A549 (cell line): ENCODE measurements around the gene EDARADD.

Source experiments
- POLR2A ChIP-seq: IDR thresholded peaks from 2 replicates; pipeline ENCODE4 v1.6.1; 2012; ENCODE audit warnings: mild to moderate bottlenecking, low read length
- ZFP36 ChIP-seq: fragments of 450-650 bp; IDR thresholded peaks from 2 replicates; pipeline ENCODE4 v1.6.1; 2014; ENCODE audit warnings: borderline replicate concordance; ENCODE audit not compliant: partially characterized antibody

- TF ChIP-seq ZFP36 (no peak), POLR2A (no peak)
Observed at GRCh38 chr1:236469466-236469865, 75.4 kb downstream of the EDARADD start.
